Measurements from ENCODE around the gene FOXC2. TPM values are rescaled to one million over a fixed set of nuclear protein-coding genes. Genes with fewer than 3 reads are reported as not detected.

FOXC2 gene
- total RNA-seq, 2 experiments from 2014 or later: not detected

- no peak for DNase-seq
- Mint-ChIP-seq H3K27ac (no peak overlapping the region), H3K4me3 (no peak overlapping the region), H3K27me3 (peaks cover 3% of the 10 kb centered on the region), H3K9me3 (no peaks in the 10 kb centered on the region), H3K4me1 (no peaks in the 10 kb centered on the region), H3K36me3 (no peaks in the 10 kb centered on the region)
Observed at GRCh38 chr16:86616906-86617305, 50.3 kb downstream of the FOXC2 start.

GRCh38 chr16:86618431-86619238 is 52.0 kb downstream of the FOXC2 start:
- H3K27me3 Mint-ChIP-seq: peaks cover 4% of the 10 kb centered on the region
- H3K36me3 Mint-ChIP-seq: no peaks in the 10 kb centered on the region
- DNase-seq: no peak
- H3K4me3 Mint-ChIP-seq: no peak overlapping the region
- H3K27ac Mint-ChIP-seq: no peak overlapping the region
- no peaks in the 10 kb centered on the region for H3K9me3 Mint-ChIP-seq
- H3K4me1 Mint-ChIP-seq: no peaks in the 10 kb centered on the region

Other genes starting within 250 kb of the FOXC2 start
- not detected for gene FOXF1, start 56.3 kb upstream of the FOXC2 start, total RNA-seq
- gene MTHFSD, start 11.6 kb upstream of the FOXC2 start, total RNA-seq: 10 to 100 TPM; 20.7 to 22.5 TPM
- not detected for gene FOXL1, start 11.7 kb downstream of the FOXC2 start, total RNA-seq

Data from activated naive CD8-positive, alpha-beta T cell treated with anti-CD3 and anti-CD28 coated beads for 36 hours (primary cell).